H9 (cell line): Measurements from ENCODE around the gene FAM78B. TPM values are rescaled to one million over a fixed set of nuclear protein-coding genes. Genes with fewer than 3 reads are reported as not detected.

ENCODE experiments used
- DNase-seq: peaks from one replicate; pipeline ENCODE4 v3.0.0-alpha.2; 2017
- H2AFZ ChIP-seq: one replicate; pipeline ENCODE4 v1.6.1; 2013; ENCODE audit warnings: mild to moderate bottlenecking, low read length, control low read depth, moderate library complexity
- H2AK5ac ChIP-seq: 2 replicates; pipeline ENCODE4 v1.6.1; 2013; ENCODE audit warnings: low read length, control low read depth, mixed read lengths; ENCODE audit not compliant: insufficient read length
- H2BK120ac ChIP-seq: one replicate; pipeline ENCODE4 v1.6.1; 2013; ENCODE audit warnings: low read depth, mild to moderate bottlenecking, low read length, control low read depth, inconsistent platforms; ENCODE audit not compliant: poor library complexity, severe bottlenecking
- H2BK12ac ChIP-seq: 2 replicates; pipeline ENCODE4 v1.6.1; 2013; ENCODE audit warnings: low read length, control low read depth, mixed read lengths, low read depth; ENCODE audit not compliant: insufficient read length
- H2BK15ac ChIP-seq: 2 replicates; pipeline ENCODE4 v1.6.1; 2013; ENCODE audit warnings: low read depth, low read length, control low read depth
- H2BK20ac ChIP-seq: one replicate; pipeline ENCODE4 v1.6.1; 2013; ENCODE audit warnings: low read depth, mild to moderate bottlenecking, low read length, control low read depth, inconsistent platforms; ENCODE audit not compliant: poor library complexity, severe bottlenecking
- H2BK5ac ChIP-seq: 2 replicates; pipeline ENCODE4 v1.6.1; 2013; ENCODE audit warnings: low read length, control low read depth, mixed read lengths; ENCODE audit not compliant: insufficient read length
- H3K14ac ChIP-seq: 2 replicates; pipeline ENCODE4 v1.6.1; 2013; ENCODE audit warnings: low read length, control low read depth; ENCODE audit not compliant: insufficient read depth
- H3K18ac ChIP-seq: 2 replicates; pipeline ENCODE4 v1.6.1; 2013; ENCODE audit warnings: low read depth, mild to moderate bottlenecking, mixed read lengths, low read length, control low read depth; ENCODE audit not compliant: insufficient read length
- H3K23ac ChIP-seq: 2 replicates; pipeline ENCODE4 v1.6.1; 2013; ENCODE audit warnings: low read length, control low read depth, mixed read lengths, low read depth; ENCODE audit not compliant: insufficient read length
- H3K23me2 ChIP-seq: 2 replicates; pipeline ENCODE4 v1.6.1; 2013; ENCODE audit warnings: low read depth, mild to moderate bottlenecking, mixed read lengths, low read length, control low read depth; ENCODE audit not compliant: insufficient read length, poor library complexity, severe bottlenecking
- H3K27ac ChIP-seq: 2 replicates; pipeline ENCODE4 v1.5.1; 2013; ENCODE audit warnings: low read length, control low read depth, mixed read lengths, low read depth; ENCODE audit not compliant: insufficient read length
- H3K27me3 ChIP-seq: 2 replicates; pipeline ENCODE4 v1.6.1; 2013; ENCODE audit warnings: low read length, control low read depth, inconsistent platforms; ENCODE audit not compliant: insufficient read depth
- H3K4ac ChIP-seq: 2 replicates; pipeline ENCODE4 v1.6.1; 2013; ENCODE audit warnings: low read depth, mild to moderate bottlenecking, control low read depth, inconsistent platforms, low read length, moderate library complexity
- H3K4me1 ChIP-seq: 2 replicates; pipeline ENCODE4 v1.6.1; 2013; ENCODE audit warnings: low read length, control low read depth, inconsistent platforms; ENCODE audit not compliant: insufficient read depth
- H3K4me2 ChIP-seq: 2 replicates; pipeline ENCODE4 v1.6.1; 2013; ENCODE audit warnings: low read length, control low read depth, mixed read lengths; ENCODE audit not compliant: insufficient read length, insufficient read depth
- H3K56ac ChIP-seq: 2 replicates; pipeline ENCODE4 v1.6.1; 2013; ENCODE audit warnings: low read depth, mild to moderate bottlenecking, mixed read lengths, low read length, control low read depth; ENCODE audit not compliant: insufficient read length
- H3K79me1 ChIP-seq: 2 replicates; pipeline ENCODE4 v1.6.1; 2013; ENCODE audit warnings: low read depth, mild to moderate bottlenecking, moderate library complexity, low read length, control low read depth, inconsistent platforms; ENCODE audit not compliant: insufficient read depth, poor library complexity, severe bottlenecking
- H3K79me2 ChIP-seq: 2 replicates; pipeline ENCODE4 v1.6.1; 2013; ENCODE audit warnings: low read length, control low read depth, inconsistent platforms; ENCODE audit not compliant: insufficient read depth
- H3K9ac ChIP-seq: 2 replicates; pipeline ENCODE4 v1.6.1; 2013; ENCODE audit warnings: low read length, control low read depth, mixed read lengths; ENCODE audit not compliant: insufficient read length; ENCODE audit errors: extremely low read depth
- H3K9me3 ChIP-seq: one replicate; pipeline ENCODE4 v1.6.1; 2013; ENCODE audit warnings: low read depth, low read length, inconsistent platforms; ENCODE audit not compliant: control insufficient read depth
- H3T11ph ChIP-seq: one replicate; pipeline ENCODE4 v1.6.1; 2013; ENCODE audit warnings: mild to moderate bottlenecking, low read length, control low read depth, inconsistent platforms
- H4K20me1 ChIP-seq: one replicate; pipeline ENCODE4 v1.6.1; 2013; ENCODE audit not compliant: control insufficient read depth, insufficient read length, insufficient read depth
- H4K5ac ChIP-seq: 2 replicates; pipeline ENCODE4 v1.6.1; 2013; ENCODE audit warnings: low read depth, mild to moderate bottlenecking, mixed read lengths, low read length, control low read depth; ENCODE audit not compliant: insufficient read length
- H4K8ac ChIP-seq: replicated peaks from 2 replicates; pipeline ENCODE4 v1.6.1; 2013; ENCODE audit warnings: low read length, control low read depth, mixed read lengths, low read depth; ENCODE audit not compliant: insufficient read length
- H4K91ac ChIP-seq: 2 replicates; pipeline ENCODE4 v1.6.1; 2013; ENCODE audit warnings: low read depth, mild to moderate bottlenecking, moderate library complexity, mixed read lengths, low read length, control low read depth; ENCODE audit not compliant: insufficient read length
- H3K27ac Mint-ChIP-seq, 3 experiments: 2 replicates in 2 of 3; 3 replicates in 1 of 3; pipeline ENCODE4 v1.8.0; 2020 to 2021; ENCODE audit warnings: mixed read lengths in 3 of 3, mild to moderate bottlenecking in 1 of 3, moderate library complexity in 1 of 3
- H3K27me3 Mint-ChIP-seq: 2 replicates; pipeline ENCODE4 v1.8.0; 2021; ENCODE audit warnings: low read depth, mild to moderate bottlenecking, moderate library complexity, mixed read lengths
- H3K36me3 Mint-ChIP-seq, 3 experiments: 2 replicates in 2 of 3; 3 replicates in 1 of 3; pipeline ENCODE4 v1.8.0; 2020 to 2021; ENCODE audit warnings: low read depth in 3 of 3, mixed read lengths in 3 of 3; ENCODE audit not compliant: insufficient read depth in 1 of 3
- H3K4me1 Mint-ChIP-seq, 2 experiments: 2 replicates each; pipeline ENCODE4 v1.8.0; 2020; ENCODE audit warnings: mixed read lengths in 2 of 2
- H3K4me3 Mint-ChIP-seq, 2 experiments: 2 replicates in 1 of 2; 3 replicates in 1 of 2; pipeline ENCODE4 v1.8.0; 2020 to 2021; ENCODE audit warnings: mild to moderate bottlenecking in 2 of 2, mixed read lengths in 2 of 2, moderate library complexity in 1 of 2
- H3K9me3 Mint-ChIP-seq, 2 experiments: 2 replicates in 1 of 2; 3 replicates in 1 of 2; pipeline ENCODE4 v1.8.0; 2020; ENCODE audit warnings: mild to moderate bottlenecking in 2 of 2, mixed read lengths in 2 of 2, moderate library complexity in 1 of 2
- CTCF ChIP-seq: fragments of 200-600 bp; sonication (generic); conservative IDR thresholded peaks from 3 replicates; pipeline ENCODE4 v1.8.0; 2021; ENCODE audit warnings: antibody characterized with exemption, mild to moderate bottlenecking
- WGBS: extraction: QIAGEN DNeasy Blood & Tissue Kit; methylation state at CpG from one replicate; pipeline ENCODE4 v1.1.7; 2013; ENCODE audit warnings: missing lambda C conversion rate, low lambda C conversion rate, mixed read lengths; ENCODE audit not compliant: insufficient read length; ENCODE audit errors: extremely low coverage; 5-methylcytosine and 5-hydroxymethylcytosine counted together
- total RNA-seq: library from RNA; stranded (reverse); gene quantifications from 2 replicates; pipeline ENCODE4 v1.2.1, GENCODE V29; 2021

The FAM78B gene
- total RNA-seq, 1 experiment from 2014 or later = 2.3 TPM

DNA sequence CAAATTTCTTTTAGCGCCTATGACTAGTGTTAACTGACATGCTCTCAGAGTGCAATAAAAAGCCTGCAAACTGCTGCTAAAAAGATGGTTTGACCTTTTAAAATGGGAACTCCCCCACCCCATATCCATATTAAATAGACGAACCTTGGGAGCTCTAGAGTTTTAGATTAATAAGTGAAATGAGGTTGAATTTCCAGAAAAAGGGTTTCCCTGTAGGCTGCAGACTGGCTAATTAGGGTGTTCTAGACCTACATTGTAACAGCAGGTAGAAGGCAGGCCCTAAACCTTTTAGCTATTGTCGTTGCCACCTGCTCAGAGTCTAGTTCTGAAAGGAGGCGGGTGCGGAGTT is 2.2 kb downstream of the FAM78B start:
- Histone ChIP-seq H3K9ac (no peak overlapping the region), H2BK5ac (no peak overlapping the region), H3K27me3 (peaks cover 6% of the 10 kb centered on the region; the same call in 1 of the 2 replicates), H3K4me1 (peaks cover 2% of the 10 kb centered on the region; the same call in 1 of the 2 replicates), H2BK15ac (no peak overlapping the region), H2BK12ac (no peak overlapping the region), H2AFZ (no peak overlapping the region), H4K20me1 (no peaks in the 10 kb centered on the region), H2BK120ac (no peak overlapping the region), H3K9me3 (no peaks in the 10 kb centered on the region), H3K27ac (no peak overlapping the region), H2AK5ac (no peak overlapping the region), H3K23me2 (peaks cover 6% of the 10 kb centered on the region), H4K8ac (no peak overlapping the region), H3K56ac (no peak overlapping the region), H3T11ph (no peak overlapping the region), H3K4me2 (peak overlapping the region; percentile 97), H3K79me2 (no peaks in the 10 kb centered on the region), H3K23ac (no peak overlapping the region), H3K4ac (no peak overlapping the region), H3K14ac (no peak overlapping the region), H2BK20ac (no peak overlapping the region), H3K79me1 (no peaks in the 10 kb centered on the region), H4K91ac (no peak overlapping the region), H3K18ac (no peak overlapping the region), H4K5ac (no peak overlapping the region)
- TF ChIP-seq CTCF = no peak
- Mint-ChIP-seq H3K36me3 (no peaks in the 10 kb centered on the region), H3K9me3 (no peaks in the 10 kb centered on the region), H3K4me1 (peaks cover 19 to 21% of the 10 kb centered on the region in 2 experiments), H3K27me3 (peaks cover 78% of the 10 kb centered on the region), H3K4me3 (peak overlapping the region; percentile 75 to 92; a peak in 4 of 5 replicates), H3K27ac (no peak overlapping the region)
- no CpG with 5 or more reads among the region's 5 CpGs for WGBS
- no peak for DNase-seq
